Ishikawa (cell line): Measurements from ENCODE around the gene PDZD2.

Experiments
- CREB1 ChIP-seq: IDR thresholded peaks from 2 replicates; pipeline ENCODE4 v1.6.1; 2012; ENCODE audit warnings: low read depth
- EGR1 ChIP-seq: IDR thresholded peaks from 2 replicates; pipeline ENCODE4 v1.6.1; 2012
- FOXM1 ChIP-seq: IDR thresholded peaks from 2 replicates; pipeline ENCODE4 v1.6.1; 2012; ENCODE audit warnings: low read depth, borderline replicate concordance
- MAX ChIP-seq: IDR thresholded peaks from 2 replicates; pipeline ENCODE4 v1.6.1; 2012
- NFIC ChIP-seq: IDR thresholded peaks from 2 replicates; pipeline ENCODE4 v1.6.1; 2012
- RAD21 ChIP-seq: IDR thresholded peaks from 2 replicates; pipeline ENCODE4 v1.6.1; 2012; ENCODE audit warnings: low read depth
- REST ChIP-seq: IDR thresholded peaks from 2 replicates; pipeline ENCODE4 v1.6.1; 2012; ENCODE audit warnings: low read depth, mild to moderate bottlenecking
- TAF1 ChIP-seq: IDR thresholded peaks from 2 replicates; pipeline ENCODE4 v1.6.1; 2012; ENCODE audit warnings: low read depth, mild to moderate bottlenecking
- YY1 ChIP-seq: IDR thresholded peaks from 2 replicates; pipeline ENCODE4 v1.6.1; 2012; ENCODE audit warnings: low read depth

GRCh38 chr5:31635446-31635845 is 3.5 kb upstream of the PDZD2 start:
- no peak for TF ChIP-seq YY1
- TF ChIP-seq MAX: no peak
- no peak for TF ChIP-seq REST
- TF ChIP-seq FOXM1: no peak
- no peak for TF ChIP-seq EGR1
- no peak for TF ChIP-seq NFIC
- TF ChIP-seq RAD21: no peak
- TF ChIP-seq CREB1: no peak
- no peak for TF ChIP-seq TAF1
